Activated CD4-positive, CD25-positive, alpha-beta regulatory T cell (primary cell): ENCODE measurements around the gene TMEM131L.
A peak's percentile ranks its signal among the peaks of the same experiment; 100 is the strongest.
"Not testable (repeated sequence)": the region's sequence is repeated elsewhere in the genome, so short reads cannot be mapped to it uniquely, and the experiment has no call there.

Source experiments
- DNase-seq, 4 experiments: peaks; one replicate each; lab custom pipeline; 2025; lab: John Stamatoyannopoulos, UW

The TMEM131L gene

GRCh38 chr4:153466081-153466948 lies at the start of gene TMEM131L:
TSS of gene TMEM131L (plus strand) at chr4:153466360. CDS start at chr4:153466398, 38 bp downstream.
- peak; percentile 27 to 68 (median 54) for DNase-seq

GRCh38 chr4:153416456-153416855 lies 49.7 kb upstream of the TMEM131L start:
- DNase-seq: not testable (repeated sequence)

DNA sequence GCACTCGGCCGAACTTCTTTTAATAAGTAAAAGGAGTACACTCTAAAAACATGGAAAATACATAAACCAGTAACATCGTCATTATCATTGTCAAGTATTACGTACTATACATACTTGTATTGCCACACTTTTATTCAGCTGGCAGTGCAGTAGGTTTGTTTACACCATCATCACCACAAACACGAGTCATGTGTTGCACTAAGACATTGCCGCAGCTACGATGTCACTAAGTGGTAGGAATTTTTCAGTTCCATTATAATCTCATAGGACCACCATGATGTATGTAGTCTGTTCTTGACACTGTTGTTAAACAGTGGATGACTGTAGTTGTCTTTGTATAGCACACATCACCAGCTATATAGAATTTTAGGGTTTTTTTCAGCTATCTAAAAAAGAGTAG lies 48.0 kb upstream of the TMEM131L start:
- DNase-seq: no peak

DNA sequence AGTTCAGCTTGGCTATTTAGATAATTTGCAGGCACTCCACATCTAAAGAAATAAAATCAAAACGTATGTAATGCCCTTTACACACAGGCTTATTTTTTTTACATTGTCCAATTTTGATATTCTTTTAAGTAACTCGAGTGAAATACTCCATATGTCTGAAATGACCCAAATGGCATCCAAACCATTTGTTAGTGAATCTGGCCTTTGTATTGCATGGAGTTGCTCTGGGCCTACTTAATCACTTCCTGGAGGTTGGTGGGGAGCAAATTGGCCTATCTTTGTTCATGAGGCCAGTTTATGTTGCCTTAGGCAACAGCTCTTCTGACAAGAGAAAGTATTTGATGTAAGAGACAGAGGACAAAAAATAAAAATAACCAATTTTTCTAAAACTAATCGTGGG lies 47.6 kb upstream of the TMEM131L start:
- no peak for DNase-seq

DNA sequence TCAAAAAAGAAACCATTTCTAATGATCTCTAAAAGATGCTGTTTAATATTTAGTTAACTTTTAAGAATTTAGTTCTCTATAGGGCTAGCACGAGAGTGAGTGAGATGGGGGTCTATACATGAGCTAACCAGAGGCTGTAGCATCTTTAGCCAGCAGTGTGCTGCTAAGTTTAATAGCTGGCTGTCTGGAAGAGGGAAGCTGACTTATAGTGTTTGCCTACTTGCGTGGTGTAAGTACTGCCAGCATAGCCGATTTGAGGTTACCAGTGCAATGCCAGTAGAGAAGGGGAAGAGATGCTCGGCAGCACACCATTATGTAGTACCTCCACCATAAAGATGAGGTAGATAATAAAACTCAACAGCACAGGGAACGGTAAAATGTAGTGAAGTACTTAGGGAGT lies 47.1 kb upstream of the TMEM131L start:
- DNase-seq: no peak

DNA sequence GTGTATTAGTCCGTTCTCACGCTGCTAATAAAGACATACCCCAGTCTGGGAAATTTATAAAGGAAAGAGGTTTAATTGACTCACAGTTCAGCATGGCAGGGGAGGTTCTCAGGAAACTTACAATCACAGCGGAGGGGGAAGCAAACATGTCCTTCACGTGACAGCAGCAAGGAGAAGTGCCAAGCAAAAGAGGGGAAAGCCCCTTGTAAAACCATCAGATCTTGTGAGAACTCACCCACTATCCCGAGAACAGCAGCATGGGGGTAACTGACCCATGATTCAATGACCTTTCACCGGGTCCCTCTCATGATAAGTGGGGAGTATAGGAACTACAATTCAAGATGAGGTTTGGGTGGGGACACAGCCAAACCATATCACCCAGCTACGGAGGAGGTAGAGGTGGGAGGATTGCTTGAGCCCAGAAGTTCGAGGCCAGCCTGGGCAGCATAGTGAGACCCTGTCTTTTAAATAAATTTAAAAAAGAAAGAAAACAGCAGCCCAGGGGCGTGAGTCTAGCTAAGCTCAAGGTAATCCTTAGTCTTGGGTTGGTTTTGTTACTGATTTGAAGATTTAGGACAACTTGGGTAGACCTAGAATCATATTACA lies 46.4 kb upstream of the TMEM131L start:
- DNase-seq: no peak

- no peak for DNase-seq
Observed at GRCh38 chr4:153420361-153420760, 45.8 kb upstream of the TMEM131L start.

- DNase-seq: no peak
Observed at GRCh38 chr4:153421941-153422340, 44.2 kb upstream of the TMEM131L start.

GRCh38 chr4:153426207-153426885 lies 39.8 kb upstream of the TMEM131L start:
- no peak for DNase-seq

DNA sequence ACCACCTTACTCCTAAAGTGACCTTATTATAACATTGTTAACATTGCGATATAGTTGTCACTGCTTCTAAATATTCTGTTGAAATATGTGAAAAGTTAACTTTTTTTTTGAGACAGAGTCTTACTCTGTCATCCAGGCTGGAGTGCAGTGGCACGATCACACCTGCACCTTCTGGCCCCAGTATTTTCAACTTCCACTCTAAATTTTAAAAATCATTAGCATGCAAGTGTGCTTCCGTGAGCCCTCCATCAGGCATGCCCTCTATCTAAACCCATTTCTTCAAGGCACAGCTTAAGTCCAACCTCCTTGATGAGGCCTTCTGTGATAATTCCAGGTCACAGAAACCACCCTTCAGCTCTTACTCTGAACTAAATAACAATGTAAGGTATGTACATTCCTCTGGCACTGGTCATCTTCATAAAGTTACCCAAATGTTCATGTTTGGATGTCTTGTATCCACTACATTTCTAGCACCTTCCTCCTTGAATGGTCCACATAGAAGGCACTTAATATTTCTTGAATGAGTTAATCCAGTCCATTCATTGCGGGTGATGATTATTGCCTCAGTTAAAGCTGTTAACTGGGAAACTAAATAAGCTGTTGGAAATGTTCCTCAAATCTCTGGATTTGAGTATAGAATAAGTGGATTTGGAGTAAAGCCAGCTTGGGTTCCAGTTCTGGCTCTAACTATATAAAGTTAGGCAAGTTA lies 38.6 kb upstream of the TMEM131L start:
- DNase-seq: no peak

- DNase-seq: no peak
Observed at GRCh38 chr4:153428941-153429475, 37.2 kb upstream of the TMEM131L start.

GRCh38 chr4:153432965-153433753 lies 33.0 kb upstream of the TMEM131L start:
- peak; percentile 13 to 47 (median 30) for DNase-seq

GRCh38 chr4:153433754-153434105 lies 32.4 kb upstream of the TMEM131L start:
- DNase-seq: no peak

- DNase-seq: no peak
Observed at GRCh38 chr4:153434190-153434589, 32.0 kb upstream of the TMEM131L start.

DNA sequence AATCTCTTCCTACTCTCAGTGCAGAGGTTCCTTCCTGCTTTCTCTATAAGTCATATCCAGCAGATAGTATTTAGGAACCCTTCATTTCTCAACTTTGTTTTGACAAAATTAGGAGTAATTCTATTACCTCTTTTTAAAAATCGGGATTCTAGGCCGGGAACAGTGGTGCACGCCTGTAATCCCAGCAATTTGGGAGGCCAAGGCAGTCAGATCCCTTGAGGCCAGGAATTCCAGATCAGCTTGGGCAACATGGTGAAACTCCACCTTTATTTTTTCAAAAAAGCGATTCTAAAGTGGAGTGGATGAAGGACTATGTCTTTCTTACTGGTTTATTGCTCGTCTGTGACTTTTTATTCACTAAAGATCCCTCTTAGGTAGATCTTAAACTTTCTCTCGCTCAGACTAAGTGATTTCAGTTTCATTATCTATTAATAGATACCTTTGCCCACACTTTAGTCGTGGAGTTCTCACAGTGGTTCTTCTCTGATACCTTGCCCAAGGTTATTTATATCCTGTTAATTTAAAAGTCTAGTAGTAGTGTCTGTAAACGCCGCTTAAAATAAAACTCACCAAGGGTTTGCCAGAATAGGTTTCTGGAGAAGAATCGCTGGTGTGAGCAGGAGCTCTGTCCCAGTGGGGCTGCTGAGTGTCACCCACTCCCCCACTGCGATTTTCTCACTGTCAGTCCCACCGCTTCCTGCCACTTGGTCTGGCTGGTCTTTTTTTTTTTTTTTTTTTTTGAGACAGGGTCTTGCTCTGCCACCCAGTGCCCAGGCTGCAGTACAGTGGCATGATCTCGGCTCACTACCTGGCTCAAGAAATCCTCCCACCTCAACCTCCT lies 27.0 kb upstream of the TMEM131L start:
- peak in 2 of 4 experiments; percentile 1 to 2 for DNase-seq

- no peak for DNase-seq
Observed at GRCh38 chr4:153439831-153440230, 26.3 kb upstream of the TMEM131L start.

- DNase-seq: no peak
Observed at GRCh38 chr4:153440475-153440874, 25.7 kb upstream of the TMEM131L start.

DNA sequence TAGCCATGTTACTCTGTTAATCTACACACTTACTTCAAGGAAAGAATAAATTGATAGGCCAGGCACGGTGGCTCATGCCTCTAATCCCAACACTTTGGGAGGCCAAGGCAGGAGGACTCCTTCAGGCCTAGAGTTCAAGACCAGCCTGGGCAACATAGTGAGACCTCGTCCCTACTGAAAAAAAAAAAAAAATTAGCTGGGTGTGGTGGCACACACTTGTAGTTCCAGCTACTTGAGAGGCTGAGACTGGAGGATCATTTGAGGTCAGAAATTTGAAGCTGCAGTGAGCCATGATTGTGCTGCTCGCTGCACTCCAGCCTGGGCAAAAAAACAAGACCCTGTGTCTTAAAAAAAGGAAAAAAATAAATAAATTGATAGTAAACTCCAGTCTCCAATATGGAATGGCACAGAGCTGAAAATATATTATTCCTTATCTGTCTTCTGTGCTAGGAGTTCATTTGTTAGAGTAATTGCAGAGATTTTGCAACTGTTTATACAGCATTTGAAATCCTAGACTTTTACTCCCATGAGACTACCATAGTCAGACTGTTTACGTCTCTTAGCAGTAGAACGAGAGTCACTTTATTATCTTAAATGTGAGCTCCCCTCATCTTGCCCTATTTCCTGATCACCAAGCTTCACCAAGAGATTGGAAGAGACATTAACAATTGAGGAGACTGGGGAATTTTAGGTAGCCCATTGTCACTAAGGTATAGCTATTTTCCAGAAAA lies 18.8 kb upstream of the TMEM131L start:
- DNase-seq: no peak

- no peak for DNase-seq
Observed at GRCh38 chr4:153448003-153448731, 18.0 kb upstream of the TMEM131L start.
